ENCODE measurements around the gene FNBP1. TPM values are rescaled to one million over a fixed set of nuclear protein-coding genes. Genes with fewer than 3 reads are reported as not detected.

The FNBP1 gene
- total and polyA plus RNA-seq, 2 experiments from 2014 or later: 26.6 to 28.8 TPM

- TF ChIP-seq ZNF462 (CRISPR knock-in tag; IDR thresholded peaks at IDR 0.05): no peak
- no peak for TF ChIP-seq CTCF (conservative IDR thresholded peaks at IDR 0.05; ENCODE audit: low read depth in 2 of 2)
- no peak for TF ChIP-seq POLR2AphosphoS5 (IDR thresholded peaks at IDR 0.05; ENCODE audit: low read depth)
- no peak for TF ChIP-seq STAT1 (IDR thresholded peaks at IDR 0.05; ENCODE audit: unreplicated experiment)
- no peak for TF ChIP-seq NANOG (IDR thresholded peaks at IDR 0.05; ENCODE audit: borderline replicate concordance)
- no peak for TF ChIP-seq ZNF331 (CRISPR knock-in tag; IDR thresholded peaks at IDR 0.05; ENCODE audit: low read depth)
- no peak for TF ChIP-seq CREB1 (CRISPR knock-in tag; IDR thresholded peaks at IDR 0.05; ENCODE audit: low read depth)
Measured at GRCh38 chr9:129921905-129922304, 121.1 kb downstream of the FNBP1 start (continued).

- no peaks in the 10 kb centered on the region for H3K4me1 ChIP-seq (ENCODE audit: insufficient read depth)
- Mint-ChIP-seq H3K4me1 (peaks cover 3% of the 10 kb centered on the region; the same call in 1 of the 3 replicates), H3K4me3 (no peak overlapping the region), H3K27me3 (ENCODE audit: insufficient read depth, low read depth, poor library complexity) (no peaks in the 10 kb centered on the region), H3K9me3 (no peaks in the 10 kb centered on the region), H3K27ac (no peak overlapping the region), H3K36me3 (ENCODE audit: low read depth) (peaks cover 3% of the 10 kb centered on the region; the same call in 1 of the 3 replicates)
- no peak overlapping the region for H3K4me2 ChIP-seq
- no peak overlapping the region for H2AFZ ChIP-seq
- no peaks in the 10 kb centered on the region for H3K79me2 ChIP-seq (replicated peaks; ENCODE audit: insufficient read depth)
- H3K4me3 ChIP-seq: no peak overlapping the region
- H3K27me3 ChIP-seq (ENCODE audit: insufficient read depth): no peaks in the 10 kb centered on the region
- no peak overlapping the region for H3K27ac ChIP-seq (ENCODE audit: low read depth)
- H3K36me3 ChIP-seq (ENCODE audit: insufficient read depth): no peaks in the 10 kb centered on the region
- no peaks in the 10 kb centered on the region for H4K20me1 ChIP-seq (replicated peaks; ENCODE audit: insufficient read depth)
- no peaks in the 10 kb centered on the region for H3K9me2 ChIP-seq (ENCODE audit: insufficient read depth)
- no peak for ATAC-seq
- H3F3A ChIP-seq (replicated peaks; ENCODE audit: low read depth): no peaks in the 10 kb centered on the region
- DNase-seq (ENCODE audit: low spot score): no peak
- TF ChIP-seq ZNF331 (CRISPR knock-in tag; IDR thresholded peaks at IDR 0.05; ENCODE audit: low read depth): no peak
- TF ChIP-seq CTCF (conservative IDR thresholded peaks at IDR 0.05; ENCODE audit: low read depth in 2 of 2): no peak
- no peak for TF ChIP-seq CREB1 (CRISPR knock-in tag; IDR thresholded peaks at IDR 0.05; ENCODE audit: low read depth)
Measured at GRCh38 chr9:129919841-129920240, 123.1 kb downstream of the FNBP1 start.
